Measurements from ENCODE around the gene CARD18. TPM values are rescaled to one million over a fixed set of nuclear protein-coding genes. Genes with fewer than 3 reads are reported as not detected.

CARD18 gene
- total and polyA plus RNA-seq, 2 experiments from 2014 or later: not detected

GRCh38 chr11:105109855-105110687 lies 29.5 kb downstream of the CARD18 start:
- Mint-ChIP-seq H3K27me3 (ENCODE audit: insufficient read depth, low read depth, poor library complexity) (no peaks in the 10 kb centered on the region), H3K4me3 (no peak overlapping the region), H3K4me1 (peaks cover 7% of the 10 kb centered on the region), H3K9me3 (peaks cover 11% of the 10 kb centered on the region), H3K27ac (no peak overlapping the region), H3K36me3 (ENCODE audit: low read depth) (peaks cover 12% of the 10 kb centered on the region)
- TF ChIP-seq ZNF462 (CRISPR knock-in tag; IDR thresholded peaks at IDR 0.05) (no peak), ZNF331 (CRISPR knock-in tag; IDR thresholded peaks at IDR 0.05; ENCODE audit: low read depth) (no peak), CREB1 (CRISPR knock-in tag; IDR thresholded peaks at IDR 0.05; ENCODE audit: low read depth) (no peak), EZH2phosphoT487 (IDR thresholded peaks at IDR 0.05; ENCODE audit: unreplicated experiment) (no peak), JUNB (IDR thresholded peaks at IDR 0.05; ENCODE audit: unreplicated experiment) (no peak), ZNF114 (CRISPR knock-in tag; IDR thresholded peaks at IDR 0.05) (no peak), NANOG (IDR thresholded peaks at IDR 0.05; ENCODE audit: borderline replicate concordance) (no peak), EZH2 (IDR thresholded peaks at IDR 0.05; ENCODE audit: low read depth, unreplicated experiment) (no peak), STAT1 (IDR thresholded peaks at IDR 0.05; ENCODE audit: unreplicated experiment) (no peak), POLR2AphosphoS5 (IDR thresholded peaks at IDR 0.05; ENCODE audit: low read depth) (no peak)
- TF ChIP-seq, protein P1, sequence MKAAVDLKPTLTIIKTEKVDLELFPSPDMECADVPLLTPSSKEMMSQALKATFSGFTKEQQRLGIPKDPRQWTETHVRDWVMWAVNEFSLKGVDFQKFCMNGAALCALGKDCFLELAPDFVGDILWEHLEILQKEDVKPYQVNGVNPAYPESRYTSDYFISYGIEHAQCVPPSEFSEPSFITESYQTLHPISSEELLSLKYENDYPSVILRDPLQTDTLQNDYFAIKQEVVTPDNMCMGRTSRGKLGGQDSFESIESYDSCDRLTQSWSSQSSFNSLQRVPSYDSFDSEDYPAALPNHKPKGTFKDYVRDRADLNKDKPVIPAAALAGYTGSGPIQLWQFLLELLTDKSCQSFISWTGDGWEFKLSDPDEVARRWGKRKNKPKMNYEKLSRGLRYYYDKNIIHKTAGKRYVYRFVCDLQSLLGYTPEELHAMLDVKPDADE (IDR thresholded peaks at IDR 0.05): no peak
- TF ChIP-seq, protein P2, sequence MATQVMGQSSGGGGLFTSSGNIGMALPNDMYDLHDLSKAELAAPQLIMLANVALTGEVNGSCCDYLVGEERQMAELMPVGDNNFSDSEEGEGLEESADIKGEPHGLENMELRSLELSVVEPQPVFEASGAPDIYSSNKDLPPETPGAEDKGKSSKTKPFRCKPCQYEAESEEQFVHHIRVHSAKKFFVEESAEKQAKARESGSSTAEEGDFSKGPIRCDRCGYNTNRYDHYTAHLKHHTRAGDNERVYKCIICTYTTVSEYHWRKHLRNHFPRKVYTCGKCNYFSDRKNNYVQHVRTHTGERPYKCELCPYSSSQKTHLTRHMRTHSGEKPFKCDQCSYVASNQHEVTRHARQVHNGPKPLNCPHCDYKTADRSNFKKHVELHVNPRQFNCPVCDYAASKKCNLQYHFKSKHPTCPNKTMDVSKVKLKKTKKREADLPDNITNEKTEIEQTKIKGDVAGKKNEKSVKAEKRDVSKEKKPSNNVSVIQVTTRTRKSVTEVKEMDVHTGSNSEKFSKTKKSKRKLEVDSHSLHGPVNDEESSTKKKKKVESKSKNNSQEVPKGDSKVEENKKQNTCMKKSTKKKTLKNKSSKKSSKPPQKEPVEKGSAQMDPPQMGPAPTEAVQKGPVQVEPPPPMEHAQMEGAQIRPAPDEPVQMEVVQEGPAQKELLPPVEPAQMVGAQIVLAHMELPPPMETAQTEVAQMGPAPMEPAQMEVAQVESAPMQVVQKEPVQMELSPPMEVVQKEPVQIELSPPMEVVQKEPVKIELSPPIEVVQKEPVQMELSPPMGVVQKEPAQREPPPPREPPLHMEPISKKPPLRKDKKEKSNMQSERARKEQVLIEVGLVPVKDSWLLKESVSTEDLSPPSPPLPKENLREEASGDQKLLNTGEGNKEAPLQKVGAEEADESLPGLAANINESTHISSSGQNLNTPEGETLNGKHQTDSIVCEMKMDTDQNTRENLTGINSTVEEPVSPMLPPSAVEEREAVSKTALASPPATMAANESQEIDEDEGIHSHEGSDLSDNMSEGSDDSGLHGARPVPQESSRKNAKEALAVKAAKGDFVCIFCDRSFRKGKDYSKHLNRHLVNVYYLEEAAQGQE (IDR thresholded peaks at IDR 0.05; ENCODE audit: unreplicated experiment): no peak
- TF ChIP-seq, protein P3, sequence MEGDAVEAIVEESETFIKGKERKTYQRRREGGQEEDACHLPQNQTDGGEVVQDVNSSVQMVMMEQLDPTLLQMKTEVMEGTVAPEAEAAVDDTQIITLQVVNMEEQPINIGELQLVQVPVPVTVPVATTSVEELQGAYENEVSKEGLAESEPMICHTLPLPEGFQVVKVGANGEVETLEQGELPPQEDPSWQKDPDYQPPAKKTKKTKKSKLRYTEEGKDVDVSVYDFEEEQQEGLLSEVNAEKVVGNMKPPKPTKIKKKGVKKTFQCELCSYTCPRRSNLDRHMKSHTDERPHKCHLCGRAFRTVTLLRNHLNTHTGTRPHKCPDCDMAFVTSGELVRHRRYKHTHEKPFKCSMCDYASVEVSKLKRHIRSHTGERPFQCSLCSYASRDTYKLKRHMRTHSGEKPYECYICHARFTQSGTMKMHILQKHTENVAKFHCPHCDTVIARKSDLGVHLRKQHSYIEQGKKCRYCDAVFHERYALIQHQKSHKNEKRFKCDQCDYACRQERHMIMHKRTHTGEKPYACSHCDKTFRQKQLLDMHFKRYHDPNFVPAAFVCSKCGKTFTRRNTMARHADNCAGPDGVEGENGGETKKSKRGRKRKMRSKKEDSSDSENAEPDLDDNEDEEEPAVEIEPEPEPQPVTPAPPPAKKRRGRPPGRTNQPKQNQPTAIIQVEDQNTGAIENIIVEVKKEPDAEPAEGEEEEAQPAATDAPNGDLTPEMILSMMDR (conservative IDR thresholded peaks at IDR 0.05; ENCODE audit: low read depth in 2 of 2): no peak
- Histone ChIP-seq H3K4me3 (no peak overlapping the region), H3K4me2 (no peak overlapping the region), H3F3A (replicated peaks; ENCODE audit: low read depth) (no peaks in the 10 kb centered on the region), H3K27me3 (ENCODE audit: insufficient read depth) (no peaks in the 10 kb centered on the region), H3K79me2 (replicated peaks; ENCODE audit: insufficient read depth) (no peaks in the 10 kb centered on the region), H3K4me1 (ENCODE audit: insufficient read depth) (no peaks in the 10 kb centered on the region), H3K36me3 (ENCODE audit: insufficient read depth) (peaks cover 5% of the 10 kb centered on the region; the same call in 1 of the 2 replicates), H2AFZ (peak overlapping the region; percentile 81), H4K20me1 (replicated peaks; ENCODE audit: insufficient read depth) (no peaks in the 10 kb centered on the region), H3K9me2 (ENCODE audit: insufficient read depth) (peaks cover 9% of the 10 kb centered on the region), H3K27ac (ENCODE audit: low read depth) (no peak overlapping the region)
- DNase-seq (ENCODE audit: low spot score) (no peak), ATAC-seq (no peak)

All from GM23338 (cell line).